Motor neuron (in vitro differentiated cells): ENCODE measurements around the gene ZC3H18. TPM values are rescaled to one million over a fixed set of nuclear protein-coding genes. Genes with fewer than 3 reads are reported as not detected.

Experiments
- ATAC-seq, 8 experiments: fragments of 200-7000 bp; cut with Tn5 transposase; replicated peaks in 6 of 8; 2 replicates each; pipeline ENCODE4 v1.8.0; 2021; ENCODE audit warnings: mild to moderate bottlenecking in 8 of 8, moderate library complexity in 8 of 8
- H3K27ac ChIP-seq, 2 donors: fragments of 250-450 bp; sonication (Bioruptor Pico); 2 replicates each; pipeline ENCODE4 v1.9.0; 2021; ENCODE audit warnings: antibody characterized with exemption in 2 of 2, mild to moderate bottlenecking in 2 of 2, moderate library complexity in 1 of 2
- H3K4me1 ChIP-seq, 2 donors: fragments of 250-450 bp; sonication (Bioruptor Pico); replicated peaks in 1 of 2; 2 replicates each; pipeline ENCODE4 v1.6.1; 2021; ENCODE audit warnings: antibody characterized with exemption in 2 of 2, mild to moderate bottlenecking in 2 of 2, moderate library complexity in 1 of 2
- H3K4me3 ChIP-seq, 5 donors: fragments of 250-450 bp; sonication (Bioruptor Pico); 2 replicates each; pipeline ENCODE4 v1.9.0; 2021; ENCODE audit warnings: antibody characterized with exemption in 5 of 5, mild to moderate bottlenecking in 5 of 5, moderate library complexity in 4 of 5
- WGBS, 10 experiments: fragments of 450-650 bp; shearing (Covaris generic); methylation state at CpG; one replicate each; pipeline ENCODE4 v1.0.0; 2022; 5-methylcytosine and 5-hydroxymethylcytosine counted together
- in situ Hi-C, 9 experiments: fragments of 400-800 bp; cut with MboI; loops; one replicate each; pipeline ENCODE4 v1.15.0; 2021; ENCODE audit warnings: low sequenced_read_pairs in 9 of 9, low pct_unique_long_range_greater_than_20kb in 2 of 9; ENCODE audit not compliant: unreplicated experiment in 9 of 9
- total RNA-seq, 8 experiments: library from RNA; unstranded; fragments of 300-600 nt; gene quantifications; 2 replicates each; pipeline versions ENCODE4 v1.2.3 to v1.2.4, GENCODE V29; 2022

The ZC3H18 gene
- total RNA-seq, 8 experiments from 2014 or later = 13.9 to 36.9 (median 18.4) TPM

- Histone ChIP-seq H3K4me3 (peak overlapping the region in 4 of 5 donors; percentile 12 to 42 (median 34)), H3K4me1 (peaks cover 17 to 19% of the 10 kb centered on the region in 2 donors), H3K27ac (peak overlapping the region in 1 of 2 donors; percentile 7)
- ATAC-seq = peak; percentile 11 to 38 (median 18)
- in situ Hi-C loops = no loop called here
- WGBS, 10 experiments = 29 to 50% methylated on average over 6 of the region's 37 CpGs; no CpG with 5 or more reads in 8 of the 10 experiments
These were observed 79.9 kb downstream of the ZC3H18 start for GRCh38 chr16:88649924-88650748.

DNA sequence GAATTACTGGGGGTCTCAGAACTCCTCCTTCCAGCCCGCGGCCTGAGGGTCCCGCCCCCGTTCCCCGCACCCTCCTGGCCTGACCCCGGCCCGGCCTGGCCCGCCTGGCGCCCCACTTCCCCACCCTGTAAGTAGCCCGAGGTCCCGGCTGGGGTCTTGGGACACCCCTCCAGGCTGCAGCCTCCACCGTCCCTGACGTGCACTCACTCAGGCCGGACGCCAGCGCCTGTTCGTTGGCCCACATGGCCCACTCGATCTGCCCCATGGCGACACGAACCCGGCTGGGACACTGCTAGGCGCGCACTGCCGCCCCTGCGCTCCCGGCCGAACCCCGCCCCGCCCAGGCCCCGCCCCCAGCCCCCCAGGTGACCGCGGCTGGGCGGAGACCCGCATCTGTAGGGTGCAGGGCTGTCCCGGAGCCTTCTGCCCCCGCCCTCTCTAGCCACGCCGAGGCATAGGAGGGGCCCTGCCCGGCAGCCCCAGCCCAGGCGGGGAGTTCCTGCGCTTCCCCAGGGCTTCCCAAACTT is 80.6 kb downstream of the ZC3H18 start, which contains the start of gene CYBA:
Gene CYBA (minus strand): TSS at position 305 of the 527 bp plus-strand sequence. CDS start 40 bp downstream, at position 265.
- in situ Hi-C loops = no loop called here
- Histone ChIP-seq H3K27ac (peak within 1 kb of the TSS in 1 of 2 donors; percentile 7), H3K4me1 (peaks cover 17% of the 10 kb centered on the region in 2 donors), H3K4me3 (peak within 1 kb of the TSS in 4 of 5 donors; percentile 12 to 42 (median 34))
- no CpG with 5 or more reads among the region's 41 CpGs for WGBS, 10 experiments
- peak; percentile 48 to 89 (median 78) for ATAC-seq

GRCh38 chr16:88651276-88651988 is 81.2 kb downstream of the ZC3H18 start:
- no peak overlapping the region for H3K27ac ChIP-seq
- H3K4me1 ChIP-seq = peaks cover 17% of the 10 kb centered on the region in 2 donors
- peak overlapping the region in 3 of 5 donors; percentile 33 to 42 (median 36) for H3K4me3 ChIP-seq
- 2 to 44% methylated on average over 6 to 7 of the region's 24 CpGs; no CpG with 5 or more reads in 8 of the 10 experiments for WGBS, 10 experiments
- in situ Hi-C loops = no loop called here
- peak in 7 of 8 experiments; percentile 8 to 45 (median 22) for ATAC-seq

GRCh38 chr16:88651989-88652761 is 82.0 kb downstream of the ZC3H18 start:
- Histone ChIP-seq H3K27ac (no peak overlapping the region), H3K4me1 (peaks cover 17% of the 10 kb centered on the region in 2 donors), H3K4me3 (no peak overlapping the region)
- in situ Hi-C loops = no loop called here
- WGBS, 10 experiments = 67 to 100% (median 87%) methylated on average over 1 to 9 of the region's 29 CpGs; no CpG with 5 or more reads in 5 of the 10 experiments
- no peak for ATAC-seq

- in situ Hi-C loops = no loop called here
- ATAC-seq = no peak
- WGBS, 10 experiments = 100% methylated on average over 2 of the region's 8 CpGs; no CpG with 5 or more reads in 9 of the 10 experiments
- H3K27ac ChIP-seq = no peak overlapping the region
- H3K4me3 ChIP-seq = no peak overlapping the region
- peaks cover 17% of the 10 kb centered on the region in 2 donors for H3K4me1 ChIP-seq
These were observed 82.5 kb downstream of the ZC3H18 start for GRCh38 chr16:88652762-88653063.

DNA sequence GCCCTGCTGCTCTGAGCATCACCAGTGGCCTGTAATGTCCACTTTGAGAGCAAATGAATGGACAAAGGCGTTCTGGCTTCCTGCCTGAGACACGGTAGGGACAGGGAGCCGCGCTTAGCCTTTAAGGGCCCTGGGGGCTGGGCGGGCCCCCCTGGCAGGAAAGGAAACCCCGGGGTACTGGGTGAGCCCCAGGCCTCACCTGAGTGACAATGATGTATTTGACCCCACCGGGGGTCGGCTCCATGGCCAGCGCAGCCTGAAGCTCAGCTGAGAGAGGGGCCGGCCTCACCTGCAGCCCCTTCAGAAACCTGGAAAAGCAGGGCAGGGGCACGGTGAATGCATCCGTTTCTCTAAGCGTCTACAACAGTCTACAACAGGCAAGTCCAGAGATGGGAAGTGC is 82.9 kb downstream of the ZC3H18 start:
- in situ Hi-C loops = no loop called here
- WGBS, 10 experiments = 71 to 100% (median 90%) methylated on average over 1 to 4 of the region's 13 CpGs; no CpG with 5 or more reads in 6 of the 10 experiments
- Histone ChIP-seq H3K4me3 (no peak overlapping the region), H3K27ac (no peak overlapping the region), H3K4me1 (peaks cover 17% of the 10 kb centered on the region in 2 donors)
- no peak for ATAC-seq

DNA sequence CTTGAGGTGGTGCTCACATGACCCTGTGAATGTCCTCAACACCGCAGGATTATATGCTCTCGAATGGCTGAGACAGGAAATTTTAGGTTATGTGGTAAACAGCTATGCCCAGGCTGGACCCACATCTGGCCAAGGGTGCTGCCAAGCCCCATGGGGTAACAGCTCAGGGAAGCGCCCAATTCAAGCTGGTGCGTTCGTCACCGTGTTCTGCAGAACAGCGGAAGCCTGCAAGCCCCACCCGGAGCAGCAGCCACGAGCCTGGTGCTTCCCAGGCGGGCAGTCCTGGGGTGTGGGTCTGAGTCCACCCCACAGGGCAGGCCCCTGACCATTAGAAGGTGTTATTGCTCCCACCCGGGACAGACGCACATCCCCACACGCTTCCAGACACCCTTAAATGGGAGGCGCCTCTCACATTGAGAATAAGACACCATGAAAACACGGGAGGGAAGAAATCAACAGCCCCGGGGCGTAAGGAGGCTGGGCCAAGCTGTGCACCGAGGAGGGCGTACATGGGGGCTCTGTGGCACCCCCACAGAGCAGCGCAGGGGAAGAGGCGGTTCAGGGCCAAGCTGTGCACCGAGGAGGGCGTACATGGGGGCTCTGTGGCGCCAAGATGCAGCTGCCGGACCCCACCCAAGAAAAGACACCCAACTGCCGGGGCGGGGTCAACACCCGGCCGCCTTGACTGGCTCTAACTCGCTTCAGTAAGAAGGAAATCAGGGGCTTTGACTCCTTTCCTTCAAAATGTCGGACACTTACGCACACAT is 83.6 kb downstream of the ZC3H18 start:
- no peak overlapping the region for H3K4me3 ChIP-seq
- 20 to 100% (median 88%) methylated on average over 1 to 10 of the region's 32 CpGs; no CpG with 5 or more reads in 4 of the 10 experiments for WGBS, 10 experiments
- H3K4me1 ChIP-seq = peaks cover 17% of the 10 kb centered on the region in 2 donors
- in situ Hi-C loops = no loop called here
- ATAC-seq = no peak
- no peak overlapping the region for H3K27ac ChIP-seq

- WGBS, 10 experiments = 89 to 100% methylated on average over 1 to 16 of the region's 28 CpGs; no CpG with 5 or more reads in 8 of the 10 experiments
- Histone ChIP-seq H3K4me3 (no peak overlapping the region), H3K4me1 (peaks cover 17% of the 10 kb centered on the region in 2 donors), H3K27ac (no peak overlapping the region)
- no peak for ATAC-seq
- in situ Hi-C loops = no loop called here
These were observed 84.3 kb downstream of the ZC3H18 start for GRCh38 chr16:88654363-88655052.

DNA sequence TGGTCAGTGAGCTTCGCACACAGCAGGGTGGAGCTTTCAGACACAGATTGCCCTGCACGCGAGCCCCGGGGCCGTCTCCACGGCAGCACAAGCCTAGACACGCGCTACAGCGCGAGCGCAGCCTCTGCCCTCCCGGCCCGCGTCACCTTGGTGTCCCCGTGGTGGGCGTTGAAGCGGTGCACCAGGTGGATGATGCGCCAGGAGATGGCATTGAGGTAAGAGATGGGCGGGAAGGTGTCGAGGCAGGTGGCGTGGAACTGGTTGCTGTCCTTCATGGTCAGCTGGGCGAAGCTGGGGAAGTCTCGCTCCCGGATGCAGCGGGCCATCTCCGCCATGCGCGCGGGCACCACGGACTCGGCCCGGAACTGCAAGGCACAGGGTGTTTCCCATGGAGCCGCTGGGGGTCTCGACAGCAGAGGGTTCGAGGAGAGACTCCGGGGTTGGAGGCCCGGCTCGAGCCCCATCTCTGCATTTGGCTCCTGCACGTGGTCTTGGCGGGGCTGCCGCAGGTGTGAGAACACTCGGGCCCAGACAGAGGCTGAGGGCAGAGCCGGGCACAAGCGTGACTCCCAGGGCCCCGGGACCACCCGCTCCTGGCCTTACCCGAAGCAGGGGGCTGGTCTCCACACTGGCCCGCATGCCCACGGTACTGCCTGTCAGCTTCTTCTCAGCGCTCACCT is 85.0 kb downstream of the ZC3H18 start:
- no peak overlapping the region for H3K4me3 ChIP-seq
- peaks cover 10 to 16% of the 10 kb centered on the region in 2 donors for H3K4me1 ChIP-seq
- H3K27ac ChIP-seq = no peak overlapping the region
- 87 to 100% (median 97%) methylated on average over 1 to 14 of the region's 50 CpGs; no CpG with 5 or more reads in 6 of the 10 experiments for WGBS, 10 experiments
- no peak for ATAC-seq
- in situ Hi-C loops = no loop called here

- in situ Hi-C loops = no loop called here
- Histone ChIP-seq H3K4me1 (peaks cover 6 to 11% of the 10 kb centered on the region in 2 donors), H3K27ac (no peak overlapping the region), H3K4me3 (no peak overlapping the region)
- ATAC-seq = no peak
- 80 to 92% methylated on average over 2 to 18 of the region's 29 CpGs; no CpG with 5 or more reads in 8 of the 10 experiments for WGBS, 10 experiments
These were observed 85.6 kb downstream of the ZC3H18 start for GRCh38 chr16:88655733-88656281.
